Fibroblast of villous mesenchyme (primary cell): ENCODE measurements around the gene ARFGEF3. TPM values are rescaled to one million over a fixed set of nuclear protein-coding genes. Genes with fewer than 3 reads are reported as not detected.

Source experiments
- DNase-seq: peaks from one replicate; pipeline ENCODE4 v3.0.0-alpha.2; 2010; ENCODE audit warnings: low read depth
- H3K4me3 ChIP-seq: 2 replicates; pipeline ENCODE4 v1.5.1; 2011; ENCODE audit warnings: low read depth, mild to moderate bottlenecking, low read length
- CTCF ChIP-seq: IDR thresholded peaks from 2 replicates; pipeline ENCODE4 v1.5.1; 2012; ENCODE audit warnings: low read depth, mild to moderate bottlenecking, low read length; ENCODE audit not compliant: insufficient read depth
- total RNA-seq: library from RNA; depleted of rRNA; stranded (reverse); fragments of >200 nt; gene quantifications from 2 replicates; pipeline ENCODE4 v1.2.3, GENCODE V29; 2012

The ARFGEF3 gene
- total RNA-seq, 1 donor, result under 0.01 TPM

GRCh38 chr6:138309695-138310094, 148.0 kb downstream of the ARFGEF3 start:
- no peak for TF ChIP-seq CTCF

GRCh38 chr6:138310294-138310693, 148.6 kb downstream of the ARFGEF3 start:
- DNase-seq, result peak; percentile 20
- TF ChIP-seq CTCF, result no peak

More at GRCh38 chr6:138309695-138310094, 148.0 kb downstream of the ARFGEF3 start:
- H3K4me3 ChIP-seq, result no peak overlapping the region
- no peak for DNase-seq

GRCh38 chr6:138310821-138311220, 149.1 kb downstream of the ARFGEF3 start:
- no peak overlapping the region for H3K4me3 ChIP-seq
- no peak for TF ChIP-seq CTCF
- no peak for DNase-seq

More at GRCh38 chr6:138310294-138310693, 148.6 kb downstream of the ARFGEF3 start:
- H3K4me3 ChIP-seq, result no peak overlapping the region

- TF ChIP-seq CTCF, result no peak
These were observed 149.5 kb downstream of the ARFGEF3 start for GRCh38 chr6:138311268-138311667.

GRCh38 chr6:138318741-138319375, 157.1 kb downstream of the ARFGEF3 start:
- no peak overlapping the region for H3K4me3 ChIP-seq
- DNase-seq, result no peak
- TF ChIP-seq CTCF, result no peak

More at GRCh38 chr6:138311268-138311667, 149.5 kb downstream of the ARFGEF3 start:
- no peak overlapping the region for H3K4me3 ChIP-seq
- no peak for DNase-seq

GRCh38 chr6:138321934-138322333, 160.2 kb downstream of the ARFGEF3 start:
- no peak for DNase-seq
- TF ChIP-seq CTCF, result no peak
- H3K4me3 ChIP-seq, result no peak overlapping the region

- no peak for DNase-seq
- no peak overlapping the region for H3K4me3 ChIP-seq
- TF ChIP-seq CTCF, result no peak
These were observed 162.1 kb downstream of the ARFGEF3 start for GRCh38 chr6:138323821-138324220.
